Mucosa of descending colon (tissue), 3 donors: Measurements from ENCODE around the gene CMTM2. TPM values are rescaled to one million over a fixed set of nuclear protein-coding genes. Genes with fewer than 3 reads are reported as not detected.

Experiments
- ATAC-seq: fragments of 200-7000 bp; cut with Tn5 transposase; one replicate; pipeline ENCODE4 v1.9.1; 2020; ENCODE audit warnings: mild to moderate bottlenecking, moderate library complexity
- DNase-seq, 3 donors: peaks; one replicate each; pipeline ENCODE4 v3.0.0-alpha.2; 2020
- H3K36me3 ChIP-seq: fragments of 200-600 bp; one replicate; pipeline ENCODE4 v1.8.0; 2021; ENCODE audit warnings: low read depth, mild to moderate bottlenecking
- H3K4me1 ChIP-seq: fragments of 200-600 bp; one replicate; pipeline ENCODE4 v1.8.0; 2021; ENCODE audit warnings: low read depth, mild to moderate bottlenecking
- H3K4me3 ChIP-seq: fragments of 200-600 bp; one replicate; pipeline ENCODE4 v1.8.0; 2021; ENCODE audit warnings: mild to moderate bottlenecking
- H3K9me3 ChIP-seq: fragments of 200-600 bp; one replicate; pipeline ENCODE4 v1.8.0; 2021; ENCODE audit warnings: mild to moderate bottlenecking
- CTCF ChIP-seq: fragments of 200-600 bp; IDR thresholded peaks from one replicate; pipeline ENCODE4 v1.8.0; 2022; ENCODE audit warnings: antibody characterized with exemption, mild to moderate bottlenecking
- intact Hi-C, 2 donors: fragments of 100-400 bp; cut with DNase I in 1 of 2; cut with micrococcal nuclease in 1 of 2; formaldehyde crosslinking; loops; one replicate each; pipeline versions ENCODE4 v1.11.0 to v1.11.1; 2022; cut with DNase I, micrococcal nuclease
- total RNA-seq, 3 donors: library from RNA; stranded (reverse); fragmentation: NEBNext Ultra II Directional in 2 of 3; extraction: Animal tissue kit (Norgen Biotek cat#: 25700) in 2 of 3; gene quantifications; one replicate each; pipeline versions ENCODE4 v1.2.1 to v1.2.4, GENCODE V29; 2021 to 2023
- donor health status: DM: no; HTN: no; CAD: no; lungs with moderate emphysema.
- donor health status: DM: no; HTN: no; CAD: no.
- donor health status: DM: no; HTN: yes; CAD: no.

The CMTM2 gene
- total RNA-seq, 3 donors from 2014 or later = 0.46 TPM; not detected in 2

GRCh38 chr16:66549284-66550131, 29.8 kb upstream of the CMTM2 start, which contains the start of gene TK2:
TK2 (minus strand) TSS chr16:66550122; CDS start chr16:66550061, 61 bp downstream.
- peak; percentile 63 for ATAC-seq
- H3K9me3 ChIP-seq = no peaks in the 10 kb centered on the region

GRCh38 chr16:66551348-66551759, 27.9 kb upstream of the CMTM2 start:
- no peak overlapping the region for H3K4me3 ChIP-seq
- ATAC-seq (peak; percentile 29), DNase-seq (peak in 2 of 3 donors; percentile 45 to 59)
- no peaks in the 10 kb centered on the region for H3K36me3 ChIP-seq
- TF ChIP-seq CTCF = no peak
- intact Hi-C loops = no loop called here
- H3K9me3 ChIP-seq = no peaks in the 10 kb centered on the region
- H3K4me1 ChIP-seq = peaks cover 33% of the 10 kb centered on the region

More at GRCh38 chr16:66549284-66550131, 29.8 kb upstream of the CMTM2 start, which contains the start of gene TK2:
- Histone ChIP-seq H3K36me3 (no peaks in the 10 kb centered on the region), H3K4me1 (peaks cover 30% of the 10 kb centered on the region), H3K4me3 (peak within 1 kb of the TSS; percentile 71)
- intact Hi-C loops = no loop called here
- TF ChIP-seq CTCF = no peak
- DNase-seq = peak; percentile 71 to 84 (median 79)

- Histone ChIP-seq H3K4me3 (peak overlapping the region; percentile 35), H3K36me3 (no peaks in the 10 kb centered on the region), H3K9me3 (no peaks in the 10 kb centered on the region), H3K4me1 (peaks cover 33% of the 10 kb centered on the region)
- no peak for TF ChIP-seq CTCF
- intact Hi-C loops = no loop called here
- DNase-seq = peak in 1 of 3 donors; percentile 16
- no peak for ATAC-seq
Measured at GRCh38 chr16:66551788-66552285, 27.4 kb upstream of the CMTM2 start.

GRCh38 chr16:66552286-66553177, 26.7 kb upstream of the CMTM2 start, which contains the start of gene CKLF:
CKLF (plus strand) TSS chr16:66552576; CDS start chr16:66552716, 140 bp downstream.
- intact Hi-C loops = no loop called here
- Histone ChIP-seq H3K4me1 (peaks cover 37% of the 10 kb centered on the region), H3K4me3 (peak within 1 kb of the TSS; percentile 35), H3K9me3 (no peaks in the 10 kb centered on the region), H3K36me3 (no peaks in the 10 kb centered on the region)
- DNase-seq (peak; percentile 91 to 95 (median 93)), ATAC-seq (peak; percentile 85)
- TF ChIP-seq CTCF = no peak

GRCh38 chr16:66553223-66553622, 26.0 kb upstream of the CMTM2 start:
- peaks cover 37% of the 10 kb centered on the region for H3K4me1 ChIP-seq
- no peaks in the 10 kb centered on the region for H3K9me3 ChIP-seq
- H3K36me3 ChIP-seq = no peaks in the 10 kb centered on the region
- intact Hi-C loops = no loop called here
- TF ChIP-seq CTCF = no peak
- DNase-seq (peak in 2 of 3 donors; percentile 47 to 53), ATAC-seq (peak; percentile 56)
- H3K4me3 ChIP-seq = peak overlapping the region; percentile 35
